Measurements from ENCODE around the gene CEBPA.

CEBPA gene

DNA sequence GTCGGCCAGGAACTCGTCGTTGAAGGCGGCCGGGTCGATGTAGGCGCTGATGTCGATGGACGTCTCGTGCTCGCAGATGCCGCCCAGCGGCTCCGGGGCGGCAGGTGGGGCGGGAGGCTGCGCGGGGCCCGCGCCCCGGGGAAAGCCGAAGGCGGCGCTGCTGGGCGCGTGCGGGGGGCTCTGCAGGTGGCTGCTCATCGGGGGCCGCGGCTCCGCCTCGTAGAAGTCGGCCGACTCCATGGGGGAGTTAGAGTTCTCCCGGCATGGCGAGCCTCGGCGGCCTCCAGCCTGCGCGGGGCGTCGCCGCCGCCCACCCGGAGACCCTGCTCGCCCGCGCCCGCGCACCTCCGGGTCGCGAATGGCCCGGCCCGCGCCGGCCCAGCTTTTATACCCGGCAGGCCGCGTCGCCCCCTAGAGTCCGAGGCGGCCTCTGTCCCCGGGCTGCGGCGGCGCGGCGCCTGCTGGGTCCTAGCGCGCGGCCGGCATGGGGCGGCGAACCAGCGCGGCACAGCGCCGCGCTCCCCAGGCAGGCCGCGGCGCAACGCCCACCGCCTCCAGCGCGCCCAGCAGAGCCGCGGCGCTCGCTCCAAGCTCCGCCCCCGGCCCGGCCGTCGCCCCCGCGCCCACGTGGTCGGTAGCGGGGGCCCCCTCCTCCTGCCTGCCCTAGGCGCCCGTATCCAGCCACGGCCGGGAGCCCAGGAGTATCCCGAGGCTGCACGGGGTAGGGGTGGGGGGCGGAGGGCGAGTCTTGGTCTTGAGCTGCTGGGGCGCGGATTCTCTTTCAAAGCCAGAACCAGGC is at the start of gene CEBPA:
Gene CEBPA (minus strand): TSS at position 360 of the 799 bp plus-strand sequence. CDS start 120 bp downstream, at position 240.
- no peak for DNase-seq

DNA sequence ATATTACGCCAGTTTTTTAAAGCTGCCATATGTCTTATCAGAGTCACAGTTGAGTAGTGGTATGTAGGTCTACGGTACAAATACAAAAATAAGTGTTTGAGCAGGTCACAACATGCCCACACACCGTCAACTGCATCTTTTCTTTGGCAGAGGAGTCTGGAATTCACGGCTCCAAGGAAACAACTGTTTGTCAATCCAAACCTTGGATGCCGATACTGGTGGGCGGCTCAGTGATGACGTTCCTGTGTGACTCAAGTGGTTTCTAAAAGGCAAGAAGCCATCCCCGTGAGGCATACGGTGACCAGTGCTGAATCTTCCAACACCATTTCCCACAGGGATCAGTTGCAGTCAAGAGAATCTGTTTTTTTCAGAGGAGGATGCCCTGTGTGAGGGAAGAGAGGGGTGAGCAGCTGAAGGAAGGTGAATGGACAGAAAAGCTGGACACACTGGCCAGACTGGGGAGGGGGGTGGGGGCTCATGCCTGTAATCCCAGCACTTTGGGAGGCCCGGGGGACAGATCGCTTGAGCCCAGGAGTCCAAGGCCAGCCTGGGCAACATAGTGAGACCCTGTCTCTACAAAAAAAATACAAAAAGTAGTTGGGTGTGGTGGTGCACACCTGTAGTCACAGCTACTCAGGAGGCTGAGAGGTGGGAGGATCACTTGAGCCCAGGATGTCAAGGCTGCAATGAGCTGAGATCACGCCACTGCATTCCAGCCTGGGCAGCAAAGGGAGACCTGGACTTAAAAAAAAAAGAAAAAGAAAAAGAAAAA is 48.4 kb upstream of the CEBPA start:
- DNase-seq: no peak

DNA sequence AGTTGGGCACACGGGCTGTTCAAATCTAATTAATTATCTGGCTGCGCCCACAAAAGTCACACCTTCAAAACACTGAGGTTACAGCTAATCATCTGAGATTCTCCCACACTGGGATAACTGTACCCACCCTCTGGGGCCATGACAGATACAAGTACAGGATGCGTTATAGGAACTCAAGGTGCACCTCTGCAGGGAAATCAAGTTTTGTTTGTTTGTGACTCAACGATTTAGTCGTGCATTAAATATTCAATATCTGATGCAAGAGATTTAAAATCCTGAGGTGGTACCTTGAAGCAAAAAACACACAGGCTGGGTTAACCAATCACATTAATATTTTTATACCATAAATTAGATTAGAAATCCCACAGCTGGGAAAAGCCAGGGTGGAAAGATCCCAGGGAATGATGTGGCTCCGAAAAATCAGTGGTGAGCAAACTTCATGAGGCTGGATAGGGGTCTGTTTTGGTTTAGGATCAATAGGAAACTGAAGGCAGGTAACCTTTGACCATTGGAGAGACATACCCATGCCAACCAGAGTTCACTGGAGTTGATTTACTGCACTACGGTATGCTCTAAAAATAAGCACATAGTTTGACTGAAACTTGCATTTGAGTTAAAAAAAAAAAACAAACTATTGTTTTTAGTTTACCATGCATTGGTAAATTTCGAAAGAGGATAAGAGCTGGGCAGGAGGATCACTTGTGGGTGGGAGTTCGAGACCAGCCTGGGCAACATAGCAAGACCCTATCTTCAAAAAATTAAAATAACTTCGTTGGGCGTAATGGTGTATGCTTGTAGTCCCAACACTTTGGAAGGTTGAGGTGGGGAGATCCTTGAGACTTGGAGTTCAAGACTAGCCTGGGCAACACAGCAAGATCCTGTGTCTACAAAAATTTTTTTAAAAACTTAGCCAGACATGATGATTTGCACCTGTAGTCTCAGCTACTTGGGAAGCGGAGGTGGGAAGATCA is 47.3 kb upstream of the CEBPA start:
- no peak for DNase-seq

DNA sequence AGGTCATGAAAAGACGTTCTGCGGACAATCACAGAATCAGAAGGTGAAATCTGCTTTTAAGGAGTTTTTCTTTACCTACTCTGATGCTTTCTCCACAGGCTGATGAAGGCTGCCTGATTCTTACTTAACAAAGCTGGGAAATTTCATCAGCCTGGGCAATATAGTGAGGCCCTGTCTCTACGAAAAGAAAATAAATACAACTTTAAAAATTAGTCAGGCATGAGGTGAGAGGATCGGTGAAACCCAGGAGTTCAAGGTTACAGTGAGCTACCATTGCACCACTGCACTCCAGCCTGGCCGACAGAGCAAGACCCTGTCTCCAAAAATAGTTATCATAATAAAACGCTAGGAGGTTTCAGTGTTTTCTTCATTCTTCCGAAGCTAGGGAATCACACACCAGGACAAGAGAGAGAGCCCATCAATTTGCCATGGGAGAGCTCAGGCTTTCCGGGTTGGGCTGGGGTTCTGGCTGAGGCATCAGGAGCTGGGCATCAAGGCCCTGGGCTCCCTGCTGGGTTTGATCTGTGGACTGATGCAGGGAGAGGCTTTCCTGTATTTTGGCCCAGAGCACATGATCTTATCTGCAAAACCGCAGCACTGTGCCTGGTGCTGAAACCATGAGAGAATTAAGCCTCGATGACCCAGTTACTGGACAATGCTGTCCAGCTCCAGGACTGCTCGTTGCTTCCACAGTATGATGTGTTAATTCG is 46.1 kb upstream of the CEBPA start:
- no peak for DNase-seq

DNA sequence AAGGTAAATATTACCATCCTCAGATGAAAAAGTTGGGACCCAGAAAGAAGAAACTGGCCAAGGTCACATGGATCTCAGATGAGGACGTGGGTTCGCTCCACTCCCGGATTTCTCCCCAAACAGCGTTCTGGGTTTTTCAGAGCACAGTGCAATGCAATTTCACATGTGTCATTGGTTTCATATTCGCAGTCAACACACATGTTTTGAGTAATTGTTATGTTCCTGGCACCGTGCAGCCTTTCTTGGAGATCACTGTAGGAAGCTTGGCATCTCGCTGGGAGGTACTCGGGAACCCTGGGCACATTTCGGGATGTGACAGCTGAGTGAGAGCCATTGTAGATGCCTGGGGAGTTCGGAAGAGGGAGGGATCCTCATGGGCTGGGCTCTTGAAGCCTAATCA is 45.0 kb upstream of the CEBPA start:
- DNase-seq: no peak

DNA sequence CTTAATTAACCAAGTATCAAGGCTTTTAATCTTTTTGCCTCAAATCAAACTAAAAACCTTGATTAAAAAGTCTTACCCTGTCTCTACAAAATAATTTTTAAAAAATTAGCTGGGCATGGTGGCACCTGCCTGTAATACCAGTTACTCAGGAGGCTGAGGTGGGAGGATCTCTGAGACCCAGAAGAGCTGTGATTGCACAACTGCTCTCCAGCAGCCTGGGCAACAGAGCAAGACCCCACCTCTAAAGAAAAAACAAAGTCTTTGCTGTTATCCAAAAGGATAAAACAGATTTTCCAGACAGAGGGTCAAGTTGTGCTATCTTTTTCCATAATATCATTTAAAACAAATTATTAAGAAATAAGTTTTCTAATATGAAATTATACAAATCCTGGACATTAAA is 44.3 kb upstream of the CEBPA start:
- no peak for DNase-seq

DNA sequence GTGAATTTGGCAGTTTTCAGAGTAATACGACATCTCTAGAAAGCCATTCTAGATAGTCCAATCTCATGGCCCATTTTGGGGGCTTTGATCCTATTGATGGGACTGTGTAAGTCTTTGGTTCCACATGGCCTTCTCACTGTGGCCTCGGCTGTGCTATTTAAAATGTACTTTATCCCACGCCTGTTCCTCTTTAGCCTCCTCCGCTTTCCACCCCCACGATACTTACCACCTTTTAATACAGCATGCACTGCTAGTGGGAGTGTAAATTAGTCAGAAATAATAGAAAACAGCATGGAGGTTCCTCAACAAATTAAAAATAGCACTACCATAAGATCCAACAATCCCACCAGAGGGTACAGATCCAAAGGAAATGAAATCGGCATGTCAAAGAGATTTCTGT is 42.8 kb upstream of the CEBPA start:
- no peak for DNase-seq

DNA sequence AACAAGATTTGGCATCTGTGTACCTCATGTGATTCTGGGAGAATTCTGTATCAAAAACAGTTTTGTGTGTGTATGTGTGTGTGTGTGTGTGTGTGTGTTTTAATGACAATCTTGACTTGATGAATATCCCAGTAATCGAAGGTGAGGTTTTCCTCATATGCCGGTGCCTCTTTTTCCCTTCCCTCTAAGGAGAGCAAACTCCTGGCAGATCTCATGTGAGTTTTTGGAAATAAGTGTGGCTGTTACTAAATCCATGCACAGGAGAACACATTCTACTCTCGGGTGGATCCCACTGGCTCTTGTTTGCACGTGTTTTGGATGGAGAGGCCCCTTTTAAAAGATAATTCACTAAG is 42.2 kb upstream of the CEBPA start:
- no peak for DNase-seq

DNA sequence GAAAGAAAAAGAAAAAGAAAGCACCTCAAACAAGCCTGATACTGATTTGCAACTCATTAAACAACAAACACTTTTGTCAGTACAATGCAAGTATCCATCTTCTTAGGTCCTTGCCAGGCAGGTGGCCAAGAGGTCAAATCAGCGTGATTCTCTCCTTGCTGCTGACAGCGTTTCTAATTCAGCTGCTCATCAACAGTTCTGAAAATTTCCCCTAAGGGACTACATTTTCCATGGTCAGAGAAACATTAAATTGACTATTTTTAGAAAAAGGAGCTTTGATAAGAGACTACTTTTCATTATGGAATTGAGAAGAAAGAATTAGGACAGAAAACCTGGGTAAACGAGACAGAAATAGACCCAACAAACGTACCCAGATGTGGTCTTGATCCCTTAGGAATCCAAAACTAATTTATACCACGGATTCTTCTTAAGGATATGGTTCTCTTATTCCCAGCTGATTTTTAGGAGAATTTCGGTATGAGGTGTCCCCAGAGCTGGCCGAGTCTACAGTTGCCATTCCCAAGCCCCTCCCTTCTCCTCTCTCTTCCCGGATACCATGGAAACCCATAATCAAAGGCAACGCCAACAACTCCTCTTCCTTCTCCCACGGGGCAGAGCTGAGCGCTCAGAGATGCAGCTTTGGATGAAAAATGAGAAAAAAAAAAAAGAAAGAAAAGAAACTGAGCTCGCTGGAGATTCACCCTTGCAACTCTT is 41.7 kb upstream of the CEBPA start:
- DNase-seq: no peak

DNA sequence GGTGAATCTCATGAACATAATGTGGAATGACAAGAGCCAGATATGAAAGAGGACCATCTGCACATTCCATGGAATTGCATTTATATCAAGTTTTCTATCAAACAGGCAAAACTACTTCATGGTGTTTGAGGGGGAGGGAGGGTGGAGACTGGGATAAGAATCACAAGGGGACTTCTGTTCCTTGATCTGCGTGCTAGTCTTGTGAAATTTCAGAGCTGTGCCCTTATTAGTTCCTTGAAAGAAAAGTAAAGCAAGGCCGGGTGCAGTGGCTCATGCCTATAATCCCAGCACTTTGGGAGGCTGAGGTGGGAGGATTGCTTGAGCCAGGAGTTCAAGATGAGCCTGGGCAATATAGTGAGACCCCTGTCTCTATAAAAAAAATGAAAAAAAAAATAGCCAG is 41.0 kb upstream of the CEBPA start:
- no peak for DNase-seq

DNA sequence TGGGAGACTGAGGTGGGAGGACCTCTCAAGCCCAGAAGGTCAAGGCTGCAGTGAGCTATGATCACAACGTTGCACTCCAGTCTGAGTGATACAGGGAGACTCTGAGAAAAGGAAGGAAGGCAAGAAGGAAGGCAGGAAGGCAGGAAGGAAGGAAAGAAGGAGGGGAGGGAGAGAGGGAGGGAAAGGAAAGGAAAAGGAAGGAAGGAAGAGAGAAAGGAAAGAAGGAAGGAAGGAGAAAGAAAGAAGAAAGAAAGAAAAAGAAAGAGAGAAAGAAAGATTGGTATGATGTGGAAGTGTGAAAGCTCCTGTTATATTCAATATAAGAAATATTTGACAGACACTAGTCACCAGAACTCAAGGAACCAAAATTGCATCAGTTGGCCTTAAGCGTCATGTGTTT is 38.7 kb upstream of the CEBPA start:
- no peak for DNase-seq

DNA sequence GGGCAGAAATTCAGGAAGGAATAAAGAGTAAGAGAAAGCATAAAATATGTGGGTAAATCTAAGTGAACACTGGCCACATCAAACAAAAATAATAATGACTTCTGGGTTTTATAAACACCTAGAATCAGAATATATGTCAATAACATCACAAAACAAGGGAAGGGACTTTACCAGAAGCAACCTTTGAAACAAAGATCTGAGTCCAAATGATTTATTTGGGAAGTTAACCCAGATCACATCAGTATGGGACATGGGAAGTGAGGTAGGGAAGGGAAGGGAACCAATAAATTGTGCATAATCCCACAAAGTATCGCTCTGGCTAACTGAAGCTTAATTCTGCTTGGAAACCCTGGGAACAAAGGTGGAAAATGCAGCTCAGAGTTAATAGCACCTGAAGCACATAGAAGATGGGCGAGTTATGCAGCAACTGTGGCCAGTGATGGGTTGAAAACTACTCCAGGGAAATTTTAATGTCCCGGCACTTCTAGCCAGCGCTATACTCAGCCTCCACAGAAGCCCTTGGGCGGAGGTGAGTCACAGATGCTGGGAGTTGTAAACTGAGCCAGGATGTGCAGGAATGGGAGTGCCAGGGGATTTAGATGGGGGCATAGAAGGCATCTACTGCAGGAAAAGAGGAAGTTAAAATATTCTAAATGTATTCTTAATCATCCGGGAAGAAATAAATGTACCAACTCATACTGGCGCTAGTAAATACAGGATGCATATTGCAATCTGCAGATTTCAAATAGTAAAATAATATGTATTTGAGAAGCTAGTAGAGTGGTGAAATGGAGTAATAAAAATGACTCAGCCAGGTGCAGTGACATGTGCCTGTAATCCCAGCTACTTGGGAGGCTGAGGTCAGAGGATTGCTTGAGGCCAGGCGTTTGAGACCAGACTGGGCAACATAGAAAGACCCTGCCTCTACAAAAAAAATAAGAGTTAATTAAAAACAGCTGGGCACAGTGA is 37.0 kb upstream of the CEBPA start:
- no peak for DNase-seq

DNA sequence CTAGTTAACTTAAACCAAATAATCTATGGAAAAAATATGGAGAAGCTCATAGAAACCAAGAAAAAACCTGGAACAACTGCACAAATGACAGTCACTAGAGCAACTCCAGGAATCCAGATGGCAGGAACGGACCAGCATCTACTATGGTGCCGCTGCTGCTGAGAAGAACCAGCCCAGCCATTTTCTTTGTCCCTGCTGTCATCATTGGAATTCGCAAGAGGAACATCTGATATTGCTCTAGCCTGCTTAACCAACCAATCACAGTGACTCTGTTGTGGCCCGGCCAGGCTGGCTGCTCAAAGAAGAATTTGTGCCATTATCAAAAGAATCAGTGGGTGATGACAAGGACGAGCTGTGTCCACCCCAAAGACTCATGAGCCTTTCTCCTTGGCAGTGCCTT is 33.1 kb upstream of the CEBPA start:
- no peak for DNase-seq

DNA sequence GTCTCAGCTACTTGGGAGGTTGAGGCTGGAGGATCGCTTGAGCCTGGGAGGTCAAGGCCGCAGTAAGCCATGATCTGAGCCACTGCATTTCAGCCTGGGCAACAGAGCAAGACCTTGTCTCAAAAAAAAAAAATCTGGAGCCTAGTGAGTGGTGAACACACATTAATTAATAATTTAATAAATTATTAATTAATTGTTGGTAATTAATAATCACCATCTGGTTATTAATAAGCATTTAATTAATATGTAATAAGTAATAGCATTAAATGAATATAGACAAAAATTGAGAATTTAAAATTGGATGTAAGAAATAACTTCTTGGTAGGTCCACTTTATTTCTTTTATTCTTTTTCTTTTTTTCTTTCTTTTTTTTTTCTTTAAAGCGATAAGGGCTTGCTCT is 31.9 kb upstream of the CEBPA start:
- DNase-seq: no peak

DNA sequence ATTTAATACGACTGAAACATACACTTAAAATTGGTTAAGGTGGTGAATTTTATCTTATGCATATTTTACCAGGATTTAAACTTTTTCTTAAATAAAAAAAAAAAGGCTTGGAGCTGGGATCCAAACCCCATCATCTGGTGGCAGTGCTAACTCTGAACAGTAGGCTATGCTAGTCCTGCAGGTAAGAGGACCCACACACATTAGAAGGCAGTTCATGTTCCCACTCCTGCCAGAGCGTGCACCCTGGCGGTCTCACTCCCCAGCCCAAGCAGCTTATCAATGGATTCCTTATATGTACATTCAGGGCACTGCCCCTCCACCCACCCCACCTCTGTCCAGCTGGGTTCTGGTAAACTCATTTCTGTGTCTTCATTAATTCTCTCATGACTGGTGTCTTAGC is 31.3 kb upstream of the CEBPA start:
- DNase-seq: no peak

DNA sequence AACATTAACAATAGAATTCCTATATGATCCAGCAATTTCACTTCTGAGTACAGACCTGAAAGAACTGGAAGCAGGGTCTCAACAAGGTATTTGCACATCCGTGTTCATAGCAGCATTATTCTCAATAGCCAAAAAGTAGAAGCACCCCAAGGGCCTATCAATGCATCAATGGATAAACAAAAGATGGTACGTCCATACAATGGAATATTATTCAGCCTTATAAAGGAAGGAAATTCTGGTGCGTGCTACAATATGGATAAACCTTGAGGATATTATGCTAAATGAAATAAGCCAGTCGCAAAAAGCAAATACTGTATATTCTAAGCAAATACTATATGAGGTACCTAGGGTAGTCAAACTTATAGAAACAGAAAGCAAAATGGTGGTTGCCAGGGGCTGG is 30.8 kb upstream of the CEBPA start:
- DNase-seq: no peak

DNA sequence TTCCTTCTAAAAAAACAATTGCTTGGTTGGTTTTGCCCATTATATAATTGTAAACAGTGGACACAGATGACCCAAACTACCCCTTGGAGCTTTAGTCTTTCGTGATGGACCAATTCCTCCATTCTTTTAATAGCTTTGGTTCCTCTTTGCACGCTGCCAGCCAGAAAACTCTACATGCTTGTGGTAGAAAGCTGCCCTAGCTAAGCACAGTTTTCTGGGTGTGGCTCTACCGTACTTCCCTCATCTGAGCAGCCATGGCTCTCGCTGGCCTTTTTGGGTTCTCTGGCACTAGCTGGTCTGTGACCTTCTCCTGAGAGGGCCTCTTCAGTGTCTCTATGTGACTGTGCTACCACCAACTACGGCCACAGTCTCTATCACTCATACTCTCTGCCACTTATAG is 29.9 kb upstream of the CEBPA start:
- no peak for DNase-seq

DNA sequence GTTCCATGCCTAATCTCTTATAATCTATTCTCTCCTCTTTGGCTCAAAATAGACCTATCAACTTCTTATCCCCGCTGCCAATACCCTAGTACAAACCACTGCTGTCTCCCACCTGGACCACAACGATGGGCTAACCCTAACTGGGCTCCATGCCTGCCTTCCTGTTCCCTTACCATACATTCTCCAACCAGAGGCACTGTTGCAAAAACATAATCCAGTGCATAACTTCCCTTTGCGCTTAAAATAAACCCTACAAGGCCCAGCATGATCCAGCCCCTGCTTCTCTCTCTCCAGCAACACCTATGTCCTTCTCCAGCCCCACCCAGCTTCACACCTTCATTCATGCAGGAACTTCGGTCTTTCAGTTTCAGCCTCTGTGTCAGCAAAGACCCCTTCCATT is 27.4 kb upstream of the CEBPA start:
- no peak for DNase-seq

DNA sequence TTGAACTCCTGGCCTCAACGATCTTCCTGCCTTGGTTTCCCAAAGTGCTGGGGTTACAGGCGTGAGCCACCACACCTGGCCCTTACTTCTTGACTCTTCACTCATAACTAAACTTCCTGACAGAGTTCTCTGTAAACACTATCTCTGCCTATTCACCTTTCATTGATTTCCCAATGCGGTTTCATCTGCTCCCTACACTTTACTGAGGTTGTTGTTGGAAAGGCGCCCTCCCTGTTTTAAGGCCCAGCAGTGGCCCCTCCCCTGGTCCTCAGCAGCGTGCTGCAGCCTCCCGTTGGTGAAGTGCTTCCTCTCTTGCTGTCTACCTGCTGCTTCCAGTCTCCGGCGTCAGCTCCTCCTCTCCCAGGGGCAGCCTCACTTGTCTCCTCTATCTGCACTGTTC is 26.7 kb upstream of the CEBPA start:
- DNase-seq: no peak

DNA sequence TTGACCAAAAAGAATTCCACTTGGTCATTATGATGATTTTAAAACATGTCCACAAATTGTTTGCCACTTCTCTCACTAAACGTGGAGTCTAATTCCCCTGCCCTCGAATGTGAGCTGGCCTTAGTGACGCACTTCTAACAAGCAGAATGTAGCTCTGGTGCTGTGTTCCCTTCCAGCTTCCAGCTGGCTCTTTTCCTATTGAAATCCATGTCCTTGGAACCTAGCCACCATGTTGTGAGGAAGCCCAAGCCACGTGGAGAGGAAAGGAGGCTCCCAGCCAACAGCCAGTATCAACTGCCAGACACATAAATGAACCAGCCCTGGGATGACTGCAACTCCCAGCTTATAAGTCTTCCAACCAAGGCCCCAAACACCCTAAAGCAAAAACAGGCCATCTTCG is 23.6 kb upstream of the CEBPA start:
- no peak for DNase-seq

DNA sequence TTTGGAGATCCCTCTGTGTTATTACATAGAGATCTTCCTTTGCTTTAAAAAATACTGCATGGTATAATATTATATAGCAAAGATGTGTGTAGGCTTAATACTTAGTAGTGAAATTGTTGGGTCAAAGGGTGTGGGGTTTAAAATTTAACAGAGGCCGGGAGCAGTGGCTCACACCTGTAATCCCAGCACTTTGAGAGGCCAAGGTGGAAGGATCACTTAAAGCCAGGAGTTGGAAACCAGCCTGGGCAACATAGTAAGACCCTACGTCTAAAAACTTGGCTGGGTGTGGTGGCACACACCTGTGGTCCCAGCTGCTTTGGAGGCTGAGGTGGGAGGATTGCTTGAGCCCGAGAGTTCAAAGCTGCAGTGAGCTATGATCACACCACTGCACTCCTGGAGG is 22.3 kb upstream of the CEBPA start:
- DNase-seq: no peak
